HEK293T (cell line): ENCODE results near the gene DYNC2LI1.

Source experiments
- FOXK2 ChIP-seq: fragments of 450-650 bp; IDR thresholded peaks from 2 replicates; pipeline ENCODE4 v1.6.1; 2016; ENCODE audit warnings: mild to moderate bottlenecking
- HDGF ChIP-seq: fragments of 450-650 bp; IDR thresholded peaks from 2 replicates; pipeline ENCODE4 v1.6.1; 2017; ENCODE audit warnings: antibody characterized with exemption, borderline replicate concordance
- SP1 ChIP-seq: fragments of 450-650 bp; IDR thresholded peaks from 2 replicates; pipeline ENCODE4 v1.6.1; 2017
- SUZ12 ChIP-seq: fragments of 450-650 bp; IDR thresholded peaks from 2 replicates; pipeline ENCODE4 v1.6.1; 2016; ENCODE audit warnings: mild to moderate bottlenecking
- ZNF384 ChIP-seq: fragments of 450-650 bp; IDR thresholded peaks from 2 replicates; pipeline ENCODE4 v1.6.1; 2016

DNA sequence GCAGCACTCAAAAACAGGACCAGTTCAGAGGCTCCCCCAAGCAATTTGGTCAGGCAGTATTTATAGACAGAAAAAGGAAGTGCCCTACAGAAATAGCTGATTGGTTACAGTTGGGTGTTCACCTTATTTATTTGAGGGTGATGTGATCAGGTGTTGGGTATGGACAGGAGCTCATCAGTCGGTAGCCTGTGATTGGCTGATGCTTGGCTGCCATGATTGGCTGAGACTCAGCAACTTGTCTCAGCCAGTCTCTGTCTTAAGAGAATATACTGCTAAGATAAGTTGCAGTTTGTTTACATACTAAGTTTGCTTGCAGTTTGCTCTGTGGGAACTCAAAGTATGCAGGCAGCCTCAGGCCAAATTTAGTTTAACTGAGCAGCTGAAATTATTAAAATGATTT lies 74.4 kb downstream of the DYNC2LI1 start:
- TF ChIP-seq SP1 (no peak), FOXK2 (no peak), HDGF (no peak), ZNF384 (no peak), SUZ12 (no peak)
